Upper lobe of right lung (tissue), 1 donor: ENCODE results near the gene TRIM14. TPM values are rescaled to one million over a fixed set of nuclear protein-coding genes. Genes with fewer than 3 reads are reported as not detected.

Experiments used
- ATAC-seq: fragments of 200-7000 bp; cut with Tn5 transposase; one replicate; pipeline ENCODE4 v1.9.1; 2020; ENCODE audit warnings: mild to moderate bottlenecking, moderate library complexity
- DNase-seq: peaks from one replicate; pipeline ENCODE4 v3.0.0-alpha.2; 2020
- H3K27ac ChIP-seq: fragments of 200-600 bp; one replicate; pipeline ENCODE4 v1.8.0; 2022
- H3K27me3 ChIP-seq: fragments of 200-600 bp; one replicate; pipeline ENCODE4 v1.8.0; 2022; ENCODE audit warnings: mild to moderate bottlenecking
- H3K36me3 ChIP-seq: fragments of 200-600 bp; one replicate; pipeline ENCODE4 v1.8.0; 2022
- H3K4me1 ChIP-seq: fragments of 200-600 bp; one replicate; pipeline ENCODE4 v1.8.0; 2022
- H3K4me3 ChIP-seq: fragments of 200-600 bp; one replicate; pipeline ENCODE4 v1.8.0; 2022; ENCODE audit warnings: mild to moderate bottlenecking
- H3K9me3 ChIP-seq: fragments of 200-600 bp; one replicate; pipeline ENCODE4 v1.8.0; 2022
- CTCF ChIP-seq: fragments of 200-600 bp; IDR thresholded peaks from one replicate; pipeline ENCODE4 v1.8.0; 2022; ENCODE audit warnings: antibody characterized with exemption
- intact Hi-C: fragments of 100-400 bp; cut with DNase I; formaldehyde crosslinking; loops from one replicate; pipeline ENCODE4 v1.11.0; 2022
- total RNA-seq: library from RNA; stranded (reverse); fragmentation: NEBNext Ultra II Directional; extraction: Animal tissue kit (Norgen Biotek cat#: 25700); gene quantifications from one replicate; pipeline ENCODE4 v1.2.1, GENCODE V29; 2021
- donor health status: DM: no; HTN: yes; CAD: no; lungs with severe emphysema.

Gene TRIM14
- total RNA-seq, 1 donor from 2014 or later = 38.7 TPM

- intact Hi-C loops = no loop called here
- H3K9me3 ChIP-seq = no peaks in the 10 kb centered on the region
- peak overlapping the region; percentile 30 for H3K27ac ChIP-seq
- ATAC-seq (no peak), DNase-seq (no peak)
- no peak for TF ChIP-seq CTCF
- H3K4me3 ChIP-seq = no peak overlapping the region
- H3K27me3 ChIP-seq = no peaks in the 10 kb centered on the region
- H3K4me1 ChIP-seq = peaks cover 20% of the 10 kb centered on the region
- H3K36me3 ChIP-seq = peaks cover 3% of the 10 kb centered on the region
Measured at GRCh38 chr9:98101416-98101815, 17.6 kb downstream of the TRIM14 start.

- Histone ChIP-seq H3K36me3 (peaks cover 3% of the 10 kb centered on the region), H3K9me3 (no peaks in the 10 kb centered on the region)
Measured at GRCh38 chr9:98100456-98100855, 18.6 kb downstream of the TRIM14 start.

GRCh38 chr9:98099898-98100297 is 19.1 kb downstream of the TRIM14 start:
- Histone ChIP-seq H3K4me3 (no peak overlapping the region), H3K4me1 (peaks cover 14% of the 10 kb centered on the region), H3K27ac (peak overlapping the region; percentile 5), H3K36me3 (peaks cover 3% of the 10 kb centered on the region), H3K9me3 (no peaks in the 10 kb centered on the region), H3K27me3 (no peaks in the 10 kb centered on the region)
- TF ChIP-seq CTCF = no peak
- intact Hi-C loops = no loop called here
- no peak for DNase-seq
- no peak for ATAC-seq

More at GRCh38 chr9:98100456-98100855, 18.6 kb downstream of the TRIM14 start:
- peaks cover 14% of the 10 kb centered on the region for H3K4me1 ChIP-seq
- intact Hi-C loops = no loop called here
- DNase-seq (no peak), ATAC-seq (no peak)
- TF ChIP-seq CTCF = no peak
- peak overlapping the region; percentile 5 for H3K27ac ChIP-seq
- H3K4me3 ChIP-seq = no peak overlapping the region
- H3K27me3 ChIP-seq = no peaks in the 10 kb centered on the region

- DNase-seq = no peak
- intact Hi-C loops = no loop called here
- no peaks in the 10 kb centered on the region for H3K27me3 ChIP-seq
- no peak overlapping the region for H3K4me3 ChIP-seq
- peaks cover 14% of the 10 kb centered on the region for H3K4me1 ChIP-seq
- no peak for TF ChIP-seq CTCF
- ATAC-seq = no peak
- H3K36me3 ChIP-seq = peaks cover 3% of the 10 kb centered on the region
- H3K27ac ChIP-seq = no peak overlapping the region
- no peaks in the 10 kb centered on the region for H3K9me3 ChIP-seq
Measured at GRCh38 chr9:98099346-98099745, 19.7 kb downstream of the TRIM14 start.

GRCh38 chr9:98097836-98098235 is 21.2 kb downstream of the TRIM14 start:
- no peaks in the 10 kb centered on the region for H3K27me3 ChIP-seq
- DNase-seq (no peak), ATAC-seq (no peak)
- peaks cover 3% of the 10 kb centered on the region for H3K36me3 ChIP-seq
- no peak for TF ChIP-seq CTCF
- H3K9me3 ChIP-seq = no peaks in the 10 kb centered on the region
- H3K4me3 ChIP-seq = no peak overlapping the region
- no peak overlapping the region for H3K27ac ChIP-seq
- H3K4me1 ChIP-seq = peaks cover 14% of the 10 kb centered on the region
- intact Hi-C loops = no loop called here

- ATAC-seq = no peak
- peaks cover 3% of the 10 kb centered on the region for H3K36me3 ChIP-seq
- H3K4me3 ChIP-seq = no peak overlapping the region
- no peaks in the 10 kb centered on the region for H3K4me1 ChIP-seq
- H3K27me3 ChIP-seq = no peaks in the 10 kb centered on the region
- no peak for DNase-seq
- no peaks in the 10 kb centered on the region for H3K9me3 ChIP-seq
- intact Hi-C loops = no loop called here
- H3K27ac ChIP-seq = no peak overlapping the region
- TF ChIP-seq CTCF = no peak
Measured at GRCh38 chr9:98096091-98096490, 22.9 kb downstream of the TRIM14 start.
